ENCODE data around the gene MYOD1.

The MYOD1 gene

DNA sequence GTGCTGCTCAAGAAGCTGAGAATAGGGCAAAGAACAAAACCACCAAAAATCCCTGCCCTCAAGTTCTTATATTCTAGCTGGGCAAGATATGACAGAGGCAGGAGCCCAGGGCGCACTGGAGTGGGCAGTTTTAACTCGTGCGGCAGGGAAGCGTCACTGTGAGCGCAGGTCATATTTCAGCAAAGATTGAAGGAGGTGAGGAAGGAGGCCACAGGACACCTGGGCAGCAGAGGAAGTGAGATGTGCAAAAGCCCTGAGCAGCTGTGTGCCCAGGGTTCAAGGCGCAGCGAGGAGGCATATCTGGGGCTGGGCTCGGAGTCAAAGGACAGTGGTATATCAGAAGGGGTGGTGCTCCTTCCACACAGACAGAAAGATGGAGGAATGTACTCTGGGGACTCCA, 28.7 kb downstream of the MYOD1 start:
- no peak for DNase-seq (ENCODE audit: low read depth, low spot score)
- TF ChIP-seq, protein P1, sequence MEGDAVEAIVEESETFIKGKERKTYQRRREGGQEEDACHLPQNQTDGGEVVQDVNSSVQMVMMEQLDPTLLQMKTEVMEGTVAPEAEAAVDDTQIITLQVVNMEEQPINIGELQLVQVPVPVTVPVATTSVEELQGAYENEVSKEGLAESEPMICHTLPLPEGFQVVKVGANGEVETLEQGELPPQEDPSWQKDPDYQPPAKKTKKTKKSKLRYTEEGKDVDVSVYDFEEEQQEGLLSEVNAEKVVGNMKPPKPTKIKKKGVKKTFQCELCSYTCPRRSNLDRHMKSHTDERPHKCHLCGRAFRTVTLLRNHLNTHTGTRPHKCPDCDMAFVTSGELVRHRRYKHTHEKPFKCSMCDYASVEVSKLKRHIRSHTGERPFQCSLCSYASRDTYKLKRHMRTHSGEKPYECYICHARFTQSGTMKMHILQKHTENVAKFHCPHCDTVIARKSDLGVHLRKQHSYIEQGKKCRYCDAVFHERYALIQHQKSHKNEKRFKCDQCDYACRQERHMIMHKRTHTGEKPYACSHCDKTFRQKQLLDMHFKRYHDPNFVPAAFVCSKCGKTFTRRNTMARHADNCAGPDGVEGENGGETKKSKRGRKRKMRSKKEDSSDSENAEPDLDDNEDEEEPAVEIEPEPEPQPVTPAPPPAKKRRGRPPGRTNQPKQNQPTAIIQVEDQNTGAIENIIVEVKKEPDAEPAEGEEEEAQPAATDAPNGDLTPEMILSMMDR (IDR thresholded peaks at IDR 0.05; ENCODE audit: low read depth, low read length): no peak
- no peak overlapping the region for H3K4me3 ChIP-seq (ENCODE audit: low read depth, low read length)
- in situ Hi-C loops (cut with HindIII; ENCODE audit: low sequenced_read_pairs): no loop called here

DNA sequence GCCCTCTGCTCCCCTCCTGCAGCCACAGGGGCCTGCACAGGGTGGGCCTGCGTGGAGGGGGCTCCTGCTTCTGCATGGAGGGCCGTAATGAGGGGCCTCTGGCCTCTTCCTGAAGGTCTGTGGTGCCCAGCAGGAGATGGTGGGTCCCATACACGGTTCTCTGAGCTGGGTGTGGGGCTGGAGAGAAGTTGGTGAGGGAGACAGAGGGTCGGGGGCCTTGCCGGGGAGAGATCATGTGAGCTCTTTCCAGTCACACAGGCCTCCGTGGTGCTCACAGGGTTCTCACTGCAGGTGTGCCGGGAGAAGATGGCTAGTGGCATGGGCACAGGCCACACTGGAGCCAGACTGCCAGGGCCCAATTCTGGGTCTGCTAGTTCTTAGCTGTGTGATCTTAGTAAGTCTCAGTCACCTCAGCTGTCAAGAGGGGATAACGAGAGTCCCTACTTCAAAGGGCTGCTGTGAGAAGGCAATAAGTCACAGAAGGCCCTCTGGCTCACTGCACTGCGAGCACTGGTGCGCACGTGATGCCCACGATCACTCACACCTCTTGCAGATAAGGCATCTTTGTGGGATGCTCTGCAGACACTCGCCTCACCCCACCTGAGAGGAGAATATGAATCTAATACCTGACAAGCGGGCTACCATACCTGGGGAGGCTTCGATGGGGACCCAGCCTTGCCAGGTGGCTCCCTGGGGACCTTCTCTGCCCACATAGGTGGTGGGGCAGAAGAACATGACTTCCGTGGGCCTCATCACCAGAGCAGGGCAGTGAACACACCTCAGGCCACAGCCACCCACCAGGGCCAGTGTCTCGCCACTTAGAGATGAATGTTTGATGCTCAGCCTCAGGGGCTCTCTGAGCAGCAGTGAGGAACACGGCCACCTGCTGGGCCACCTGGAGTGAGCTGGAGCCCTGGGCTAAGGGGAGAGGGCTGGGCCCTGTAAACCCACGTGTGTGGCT, 29.7 kb downstream of the MYOD1 start:
- no peak overlapping the region for H3K4me3 ChIP-seq (ENCODE audit: low read depth, low read length)
- TF ChIP-seq, protein P1 (IDR thresholded peaks at IDR 0.05; ENCODE audit: low read depth, low read length): no peak
- DNase-seq (ENCODE audit: low read depth, low spot score): no peak
- in situ Hi-C loops (cut with HindIII; ENCODE audit: low sequenced_read_pairs): no loop called here

DNA sequence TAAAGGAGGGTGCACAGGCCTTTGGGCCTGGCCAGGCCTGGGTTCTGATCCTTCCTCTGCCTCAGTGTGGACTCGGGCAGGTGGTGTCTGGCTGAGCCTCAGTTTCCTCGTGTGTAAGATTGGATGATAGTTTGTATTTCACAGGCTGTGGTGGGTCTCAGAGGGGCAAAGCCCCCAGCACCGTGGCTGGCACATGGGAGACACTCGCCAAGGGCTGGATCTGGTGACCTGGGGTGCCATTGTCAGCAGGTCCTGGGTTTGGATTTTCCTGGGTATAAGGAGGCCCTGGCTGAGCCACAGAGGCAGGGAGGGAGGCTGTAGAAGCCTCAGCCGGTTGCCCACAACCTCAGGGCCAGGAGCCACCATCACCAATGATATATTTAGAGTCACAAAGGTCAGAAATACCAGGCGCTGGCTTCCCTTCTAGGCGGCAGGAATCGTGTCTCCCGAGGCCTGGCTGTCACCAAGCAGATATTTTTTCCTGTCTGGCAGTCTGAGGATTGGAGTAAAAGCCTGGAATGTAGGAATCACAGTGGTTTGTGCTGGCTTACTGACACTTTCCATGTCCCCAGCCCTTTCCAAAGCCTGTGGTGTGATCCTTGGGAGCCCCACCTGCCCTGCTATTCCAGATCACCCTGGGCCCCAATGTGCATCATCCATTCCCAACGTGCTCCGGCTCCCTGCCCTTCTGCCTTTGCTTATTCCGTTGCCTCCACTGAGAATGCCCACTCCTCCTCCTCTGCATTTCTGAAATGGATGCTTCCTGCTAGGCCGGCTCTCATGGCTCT, 30.8 kb downstream of the MYOD1 start:
- TF ChIP-seq, protein P1 (IDR thresholded peaks at IDR 0.05; ENCODE audit: low read depth, low read length): no peak
- H3K4me3 ChIP-seq (ENCODE audit: low read depth, low read length): no peak overlapping the region
- DNase-seq (ENCODE audit: low read depth, low spot score): no peak
- in situ Hi-C loops (cut with HindIII; ENCODE audit: low sequenced_read_pairs): no loop called here

DNA sequence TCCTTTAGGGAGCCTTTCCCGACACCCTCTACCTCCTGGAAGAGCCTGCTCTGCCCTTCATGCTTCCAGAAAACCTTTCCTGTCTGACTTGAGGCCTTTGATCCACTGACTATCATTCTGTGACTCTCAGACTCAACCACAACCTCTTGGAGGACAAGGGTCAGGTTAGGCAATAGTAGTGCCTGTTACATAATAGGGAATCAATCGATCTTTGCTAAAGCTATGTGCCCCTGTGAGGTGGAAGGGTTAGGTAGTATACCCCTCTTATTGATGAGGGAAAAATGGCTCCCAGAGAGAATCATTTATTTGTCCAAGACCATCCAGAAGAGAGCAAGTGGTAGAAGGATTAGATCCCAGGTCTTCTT, 31.4 kb downstream of the MYOD1 start:
- TF ChIP-seq, protein P1 (IDR thresholded peaks at IDR 0.05; ENCODE audit: low read depth, low read length): no peak
- no peak for DNase-seq (ENCODE audit: low read depth, low spot score)
- H3K4me3 ChIP-seq (ENCODE audit: low read depth, low read length): no peak overlapping the region
- in situ Hi-C loops (cut with HindIII; ENCODE audit: low sequenced_read_pairs): no loop called here

DNA sequence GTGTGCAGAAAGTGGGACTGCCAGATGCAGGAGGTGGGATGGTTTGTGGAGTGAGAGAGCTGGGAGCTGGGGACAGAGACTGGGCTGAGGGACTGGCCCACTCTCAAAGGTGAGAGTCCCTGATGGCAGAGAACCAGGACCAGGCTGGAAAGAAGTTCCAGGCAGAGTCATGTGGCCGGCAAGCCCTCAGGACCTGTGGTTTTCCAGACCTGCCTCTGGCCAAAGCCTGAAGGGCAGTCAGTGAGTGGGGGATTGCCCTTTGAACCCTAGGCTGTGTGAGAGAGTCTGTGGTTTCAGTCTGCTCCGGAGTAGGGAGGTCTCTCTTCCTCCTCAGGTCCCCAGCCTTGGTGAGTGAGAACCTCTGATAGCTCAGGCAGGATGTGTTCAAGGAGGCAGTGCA, 32.2 kb downstream of the MYOD1 start:
- TF ChIP-seq, protein P1 (IDR thresholded peaks at IDR 0.05; ENCODE audit: low read depth, low read length): no peak
- in situ Hi-C loops (cut with HindIII; ENCODE audit: low sequenced_read_pairs): no loop called here
- no peak overlapping the region for H3K4me3 ChIP-seq (ENCODE audit: low read depth, low read length)
- DNase-seq (ENCODE audit: low read depth, low spot score): no peak

DNA sequence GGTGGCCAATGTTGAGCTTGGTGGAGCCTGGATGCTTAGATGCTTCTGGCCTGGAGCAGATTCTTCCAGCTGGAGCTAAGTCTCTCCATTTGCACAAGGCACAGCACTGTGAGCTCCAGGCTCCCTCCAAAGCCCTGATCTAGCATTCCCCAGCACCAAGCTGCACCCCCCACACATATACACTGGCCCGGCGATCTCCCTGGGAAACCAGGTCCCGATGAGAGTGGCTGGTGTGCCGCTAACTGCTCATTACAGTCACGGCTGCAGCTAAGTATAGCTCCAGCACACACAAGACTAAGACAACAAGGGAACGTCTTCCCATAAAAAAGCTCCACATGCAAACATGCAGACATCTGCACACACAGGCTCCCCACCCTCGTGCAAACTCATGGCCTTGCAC, 32.8 kb downstream of the MYOD1 start:
- no peak for DNase-seq (ENCODE audit: low read depth, low spot score)
- TF ChIP-seq, protein P1 (IDR thresholded peaks at IDR 0.05; ENCODE audit: low read depth, low read length): no peak
- in situ Hi-C loops (cut with HindIII; ENCODE audit: low sequenced_read_pairs): no loop called here
- H3K4me3 ChIP-seq (ENCODE audit: low read depth, low read length): no peak overlapping the region

Data from astrocyte of the spinal cord (primary cell).